ENCODE data around the gene DCAF8L2. TPM values are rescaled to one million over a fixed set of nuclear protein-coding genes. Genes with fewer than 3 reads are reported as not detected.

DCAF8L2 gene
- polyA plus RNA-seq, 4 donors, result not detected

Other genes with a start within 250 kb of the DCAF8L2 start
- gene PPP4R3C, start 127.0 kb upstream of the DCAF8L2 start, polyA plus RNA-seq (ENCODE audit: insufficient read length in 4 of 4), result not detected
- gene MAGEB10, start 217.6 kb downstream of the DCAF8L2 start, polyA plus RNA-seq (ENCODE audit: insufficient read length in 4 of 4), result under 1 TPM in 2 of 4 donors, not detected in 2; 0.05 to 0.13 TPM

All from left renal cortex interstitium (tissue), 4 donors.